HG03469 (cell line): ENCODE data around the gene CIRBP.
A peak's percentile ranks its signal among the peaks of the same experiment; 100 is the strongest.

Experiments
- ATAC-seq: cut with Tn5 transposase; IDR thresholded peaks from one replicate; pipeline ENCODE4 v1.9.1; 2021; ENCODE audit warnings: mild to moderate bottlenecking, moderate library complexity, moderate number of reproducible peaks; ENCODE audit not compliant: unreplicated experiment

CIRBP gene

DNA sequence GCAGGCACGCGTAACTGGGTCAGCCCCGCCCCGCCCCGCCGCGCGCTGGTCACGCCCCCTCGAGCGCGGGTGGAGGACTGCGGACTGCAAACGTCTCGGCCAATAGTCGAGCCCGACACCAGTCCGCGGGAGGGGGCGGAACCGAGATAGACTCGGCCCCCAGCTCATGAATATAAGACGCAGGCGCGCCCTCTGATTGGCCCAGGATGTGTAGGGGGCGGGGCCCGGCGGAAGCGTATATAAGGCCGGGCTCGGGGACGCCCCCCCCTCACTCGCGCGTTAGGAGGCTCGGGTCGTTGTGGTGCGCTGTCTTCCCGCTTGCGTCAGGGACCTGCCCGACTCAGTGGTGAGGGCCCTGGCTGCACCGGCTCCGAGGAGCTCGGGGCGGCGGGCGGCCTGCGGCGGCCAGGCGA lies at the start of gene CIRBP:
TSS of gene CIRBP (plus strand) at position 268 of the 413 bp plus-strand sequence. CDS start 1,602 bp downstream, outside the sequence.
- peak; percentile 28 for ATAC-seq

- ATAC-seq: no peak
Observed at GRCh38 chr19:1219786-1220476, 49.2 kb upstream of the CIRBP start.

GRCh38 chr19:1220477-1220930 lies 48.6 kb upstream of the CIRBP start:
- ATAC-seq: no peak

DNA sequence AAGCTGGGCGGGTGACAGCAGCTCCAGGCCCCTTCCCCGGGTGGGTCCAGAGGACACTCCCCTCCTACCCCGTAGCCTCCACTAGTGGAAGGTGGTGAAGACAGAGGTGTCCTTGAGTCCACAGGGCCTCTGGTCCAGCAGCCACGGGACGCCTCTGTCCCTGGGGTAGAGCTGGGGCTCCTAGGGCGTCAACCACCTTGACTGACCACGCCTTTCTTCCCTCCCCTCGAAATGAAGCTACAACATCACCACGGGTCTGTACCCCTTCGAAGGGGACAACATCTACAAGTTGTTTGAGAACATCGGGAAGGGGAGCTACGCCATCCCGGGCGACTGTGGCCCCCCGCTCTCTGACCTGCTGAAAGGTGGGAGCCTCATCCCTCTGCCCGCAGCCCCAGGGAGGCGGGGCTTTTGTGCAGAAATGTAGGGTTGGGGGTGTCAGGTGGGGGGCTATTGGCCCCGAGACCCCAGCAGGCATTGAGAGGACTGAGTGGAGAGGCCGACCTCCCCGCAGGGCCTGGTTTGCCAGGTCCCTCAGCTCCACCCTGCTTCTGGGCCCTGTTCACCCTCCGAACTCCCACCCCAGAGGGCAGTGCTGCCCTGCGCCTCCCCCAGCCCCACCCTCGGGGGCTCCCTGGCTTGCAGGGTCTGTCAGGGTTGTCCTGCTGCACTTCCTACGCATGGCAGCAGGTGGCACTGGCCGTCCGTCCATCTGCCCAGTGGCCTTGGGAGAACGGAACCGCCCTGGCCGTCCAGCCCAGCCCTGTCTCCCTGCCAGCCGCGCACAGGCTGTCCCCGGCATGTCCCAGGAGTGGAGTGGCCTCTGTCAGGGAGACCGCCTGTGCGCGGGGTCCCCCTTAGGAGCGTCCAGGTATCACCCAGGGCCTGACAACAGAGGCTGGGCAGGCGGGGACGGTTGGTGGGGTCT lies 47.9 kb upstream of the CIRBP start:
- no peak for ATAC-seq

GRCh38 chr19:1221904-1222255 lies 47.3 kb upstream of the CIRBP start:
- no peak for ATAC-seq

DNA sequence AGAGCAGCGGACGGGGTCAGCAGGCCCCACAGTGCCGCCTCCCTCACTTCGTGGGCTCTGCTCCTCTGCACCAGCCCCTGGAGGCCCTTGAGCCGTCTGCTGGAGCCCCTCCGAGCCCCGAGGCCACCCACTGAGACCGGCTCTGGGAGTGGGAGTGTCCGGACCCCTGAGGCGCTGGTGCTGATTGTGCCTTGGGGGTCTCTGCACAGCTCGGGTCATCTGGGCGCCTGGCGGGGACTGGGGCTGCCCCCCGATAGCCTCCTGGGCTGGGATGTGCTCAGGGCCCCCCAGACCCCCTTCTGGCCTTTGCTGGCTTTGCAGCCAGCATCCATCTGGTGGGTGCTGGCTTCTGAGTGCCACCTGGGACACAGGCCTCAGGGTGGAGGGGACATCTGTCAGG lies 46.7 kb upstream of the CIRBP start:
- no peak for ATAC-seq

- no peak for ATAC-seq
Observed at GRCh38 chr19:1223018-1223855, 45.9 kb upstream of the CIRBP start.

- no peak for ATAC-seq
Observed at GRCh38 chr19:1224047-1224825, 44.9 kb upstream of the CIRBP start.

DNA sequence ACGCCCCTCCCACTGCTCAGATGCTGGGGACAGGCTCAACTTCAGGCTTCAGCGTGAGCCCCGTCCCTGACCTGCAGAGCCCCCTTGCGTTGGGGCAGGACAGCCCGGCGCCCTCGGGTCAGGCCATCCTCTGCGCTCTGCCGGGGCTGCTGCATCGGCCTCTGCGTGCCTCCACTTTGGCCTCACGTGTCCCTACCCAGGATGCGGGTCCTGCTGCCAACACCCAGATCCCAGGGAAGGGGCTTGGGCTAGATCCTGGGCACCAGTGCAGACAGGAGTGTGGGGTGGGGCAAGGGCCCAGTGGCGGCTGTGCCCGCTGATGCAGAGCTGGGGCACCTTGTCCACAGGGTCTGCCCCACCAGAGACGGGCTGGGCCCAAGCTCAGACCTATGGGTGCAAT lies 44.3 kb upstream of the CIRBP start:
- no peak for ATAC-seq

GRCh38 chr19:1225440-1226226 lies 43.5 kb upstream of the CIRBP start:
- no peak for ATAC-seq

DNA sequence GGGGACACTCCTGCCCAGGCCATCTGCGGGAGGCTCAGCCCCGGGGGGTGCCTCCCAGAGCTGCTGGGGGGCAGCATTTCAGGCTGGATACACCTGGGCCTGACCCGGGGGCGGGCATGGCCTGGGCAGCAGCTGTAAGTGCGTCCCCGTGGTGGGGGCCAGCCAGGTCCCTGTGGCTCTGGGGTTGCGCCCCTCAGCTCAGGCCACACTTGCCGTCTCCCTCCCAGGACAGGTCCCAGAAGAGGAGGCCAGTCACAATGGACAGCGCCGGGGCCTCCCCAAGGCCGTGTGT lies 43.0 kb upstream of the CIRBP start:
- no peak for ATAC-seq

GRCh38 chr19:1226522-1227303 lies 42.4 kb upstream of the CIRBP start:
- ATAC-seq: no peak

GRCh38 chr19:1227304-1228054 lies 41.7 kb upstream of the CIRBP start:
- no peak for ATAC-seq

DNA sequence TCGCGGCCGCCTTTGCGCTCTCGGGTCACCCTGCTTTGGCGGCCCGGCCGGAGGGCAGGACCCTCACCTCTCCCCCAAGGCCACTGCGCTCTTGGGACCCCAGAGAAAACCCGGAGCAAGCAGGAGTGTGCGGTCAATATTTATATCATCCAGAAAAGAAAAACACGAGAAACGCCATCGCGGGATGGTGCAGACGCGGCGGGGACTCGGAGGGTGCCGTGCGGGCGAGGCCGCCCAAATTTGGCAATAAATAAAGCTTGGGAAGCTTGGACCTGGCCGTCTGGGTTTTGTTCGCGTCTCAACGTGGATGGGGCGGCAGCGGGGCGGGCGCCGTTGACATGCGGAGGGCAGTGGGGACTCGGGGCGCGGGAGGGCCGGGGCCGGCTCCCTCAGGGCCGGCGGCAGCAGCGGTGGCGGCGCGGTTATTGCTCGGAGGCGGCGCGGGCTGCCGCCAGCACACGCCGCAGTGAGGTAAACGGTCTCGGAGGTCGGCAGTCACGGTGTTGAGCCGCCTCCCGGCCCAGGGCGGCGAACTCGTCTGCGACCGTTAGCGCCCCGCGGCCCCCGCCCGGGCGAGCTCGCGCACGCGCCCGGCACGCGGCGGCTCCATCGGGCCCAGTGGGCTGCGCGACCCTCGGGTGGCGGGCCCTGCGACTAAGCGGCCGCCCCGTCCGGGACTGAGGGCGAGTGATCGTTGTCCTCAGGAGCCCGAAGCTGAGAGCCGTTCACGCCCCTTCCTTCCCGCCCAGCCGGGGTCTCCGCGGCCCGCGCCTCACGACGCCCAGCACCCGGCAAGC lies 40.8 kb upstream of the CIRBP start:
- no peak for ATAC-seq

GRCh38 chr19:1229056-1229923 lies 39.8 kb upstream of the CIRBP start:
- no peak for ATAC-seq

GRCh38 chr19:1229924-1230782 lies 39.0 kb upstream of the CIRBP start:
- no peak for ATAC-seq
